Hematopoietic multipotent progenitor cell treated with erythropoietin and hydrocortisone succinate and interleukin-3 and kit ligand, for 6 days (in vitro differentiated cells): ENCODE data around the gene PRR18.
"Not testable (repeated sequence)": the region's sequence is repeated elsewhere in the genome, so short reads cannot be mapped to it uniquely, and the experiment has no call there.

Source experiments
- DNase-seq: peaks from one replicate; pipeline ENCODE4 v3.0.0-alpha.2; 2015

The PRR18 gene, protein sequence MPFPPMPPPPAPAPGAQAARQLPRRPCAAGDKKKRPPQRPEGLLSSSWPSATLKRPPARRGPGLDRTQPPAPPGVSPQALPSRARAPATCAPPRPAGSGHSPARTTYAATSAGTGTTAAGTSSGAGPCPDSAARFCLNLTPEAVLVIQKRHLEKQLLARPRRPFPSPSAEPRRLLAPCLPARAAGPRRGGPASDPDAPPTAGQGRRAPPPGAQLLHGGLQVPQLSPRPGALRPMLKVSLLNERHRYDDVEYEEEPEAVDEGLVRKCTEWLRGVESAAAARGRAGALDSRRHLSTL

DNA sequence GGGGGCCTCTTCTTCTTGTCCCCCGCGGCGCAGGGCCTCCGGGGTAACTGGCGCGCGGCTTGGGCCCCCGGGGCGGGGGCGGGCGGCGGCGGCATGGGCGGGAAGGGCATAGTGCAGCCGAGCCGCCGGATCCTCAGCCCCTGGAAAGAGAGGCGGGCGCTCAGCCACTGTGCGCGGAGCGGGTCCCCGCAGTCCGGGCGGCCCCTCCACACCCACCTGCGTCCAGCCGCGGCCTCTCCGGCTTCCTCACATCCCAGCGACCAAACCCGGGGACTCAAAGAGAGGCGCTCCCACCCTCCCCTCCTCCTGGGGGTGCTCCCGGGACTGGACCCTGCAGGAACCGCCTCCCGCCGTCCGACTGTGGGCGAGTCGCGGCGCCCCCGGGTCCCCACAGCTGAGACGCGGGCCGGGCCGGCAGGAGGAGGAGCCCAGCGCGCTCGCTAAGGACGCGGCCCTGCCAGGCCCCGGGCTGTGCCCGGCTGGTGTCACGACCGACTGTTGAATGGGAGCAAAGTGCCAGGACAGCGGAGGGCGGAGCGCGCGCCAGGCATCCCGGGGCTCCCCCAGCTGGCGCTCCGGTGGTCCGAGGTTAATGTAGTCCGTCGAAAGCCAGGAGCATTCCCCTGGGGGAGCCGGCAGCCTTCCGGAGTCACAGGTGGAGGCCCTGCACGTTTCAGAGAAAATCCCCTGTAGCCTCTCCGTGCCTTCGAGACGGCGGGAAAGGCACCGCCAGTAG is at the start of gene PRR18:
Gene PRR18, minus strand, starts transcription at position 360 of the 736 bp plus-strand sequence. Its CDS starts 250 bp downstream, at position 110.
- DNase-seq, result no peak

DNA sequence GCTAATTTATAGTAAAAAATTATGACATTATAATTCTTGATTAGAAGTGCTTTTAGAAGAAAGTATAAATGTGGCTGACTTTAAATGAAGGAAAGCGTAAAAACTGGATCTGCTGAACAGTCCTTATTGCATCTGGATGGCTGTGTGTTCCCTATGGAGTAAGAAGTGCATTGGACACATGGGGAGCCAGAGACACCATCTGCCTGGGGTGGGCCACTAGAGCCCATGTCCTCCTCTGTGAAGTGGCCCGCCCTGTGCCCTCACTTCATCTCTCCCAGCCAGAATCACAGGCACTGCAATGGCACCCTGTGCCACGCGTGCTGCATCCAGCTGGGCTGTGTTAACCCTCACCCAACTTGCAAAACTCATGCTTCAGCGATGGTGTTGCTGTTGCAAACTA is 47.4 kb upstream of the PRR18 start:
- no peak for DNase-seq

DNA sequence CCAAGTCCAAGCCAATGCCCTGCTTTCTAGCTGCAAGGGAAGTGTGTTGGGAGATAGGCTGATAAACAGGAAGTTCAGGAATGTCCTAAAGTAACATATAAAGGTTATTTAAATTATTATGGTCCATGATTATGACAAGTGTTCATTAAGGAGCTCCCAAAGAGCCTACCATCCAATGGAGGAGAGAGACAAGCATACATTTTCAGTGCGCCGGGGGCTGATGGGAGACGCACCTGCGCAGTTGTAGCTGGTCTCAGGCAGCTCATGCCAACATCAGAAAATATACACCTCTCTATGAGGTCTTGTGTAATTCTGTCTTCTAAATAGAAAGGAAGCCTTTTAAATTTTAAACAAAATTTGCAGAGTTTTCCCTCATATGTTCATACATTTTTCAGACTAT is 46.8 kb upstream of the PRR18 start:
- no peak for DNase-seq

DNA sequence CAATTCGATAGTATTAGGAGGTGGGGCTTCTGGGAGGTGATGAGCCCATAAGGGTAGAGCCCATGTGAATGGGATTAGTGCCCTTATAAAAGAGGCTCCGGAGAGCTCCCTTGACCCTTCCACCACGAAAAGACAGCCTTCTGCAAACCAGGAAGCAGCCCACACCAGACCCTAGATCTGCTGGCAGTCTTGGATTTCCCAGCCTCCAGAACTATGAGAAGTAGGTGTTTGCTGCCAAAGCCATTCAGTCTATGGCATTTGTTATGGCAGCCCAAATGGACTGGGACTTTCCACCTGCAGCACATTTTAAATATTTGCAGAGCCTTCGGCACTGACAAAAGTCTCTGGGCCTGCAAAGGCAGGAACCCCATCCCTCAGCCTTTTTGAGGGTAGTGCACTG is 46.0 kb upstream of the PRR18 start:
- no peak for DNase-seq

DNA sequence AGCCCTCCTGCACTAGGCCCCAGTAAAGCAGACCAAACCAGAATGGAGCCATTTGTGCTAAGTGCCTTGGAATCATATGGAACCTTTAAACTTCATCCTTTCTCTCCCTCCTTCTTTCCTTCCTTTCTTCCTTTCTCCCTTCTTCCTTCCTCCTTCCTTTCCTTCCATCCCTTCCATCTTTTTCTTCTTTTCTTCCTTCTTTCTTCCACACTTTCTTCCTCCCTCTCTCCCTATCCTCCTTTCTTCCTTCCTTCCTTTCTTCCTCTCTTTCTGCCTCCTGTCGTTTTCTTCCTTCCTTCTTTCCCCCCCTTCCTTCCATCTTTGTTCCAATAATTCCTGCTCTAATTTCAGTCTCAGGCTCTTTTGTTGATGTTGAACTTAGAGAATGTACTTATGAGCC is 45.3 kb upstream of the PRR18 start:
- DNase-seq, result no peak

DNA sequence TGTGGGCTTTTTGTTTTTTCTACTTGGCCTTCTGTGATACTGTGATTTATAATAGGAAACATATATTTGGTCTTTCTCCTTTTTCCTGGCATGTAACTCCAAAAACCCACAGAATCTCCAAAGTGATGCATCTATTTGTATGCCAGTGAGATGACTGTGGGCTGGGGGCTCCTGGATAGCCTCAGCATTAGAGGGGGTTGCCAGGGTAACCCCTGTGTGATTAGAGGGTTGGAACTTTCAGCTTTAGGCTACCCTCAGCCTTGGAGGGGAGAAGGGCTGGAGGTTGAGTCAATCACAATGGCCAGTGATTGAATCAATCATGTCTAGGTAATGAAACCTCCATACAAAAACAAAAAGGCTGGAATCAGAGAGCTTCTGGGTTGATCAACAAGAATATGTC is 44.7 kb upstream of the PRR18 start:
- DNase-seq, result no peak

DNA sequence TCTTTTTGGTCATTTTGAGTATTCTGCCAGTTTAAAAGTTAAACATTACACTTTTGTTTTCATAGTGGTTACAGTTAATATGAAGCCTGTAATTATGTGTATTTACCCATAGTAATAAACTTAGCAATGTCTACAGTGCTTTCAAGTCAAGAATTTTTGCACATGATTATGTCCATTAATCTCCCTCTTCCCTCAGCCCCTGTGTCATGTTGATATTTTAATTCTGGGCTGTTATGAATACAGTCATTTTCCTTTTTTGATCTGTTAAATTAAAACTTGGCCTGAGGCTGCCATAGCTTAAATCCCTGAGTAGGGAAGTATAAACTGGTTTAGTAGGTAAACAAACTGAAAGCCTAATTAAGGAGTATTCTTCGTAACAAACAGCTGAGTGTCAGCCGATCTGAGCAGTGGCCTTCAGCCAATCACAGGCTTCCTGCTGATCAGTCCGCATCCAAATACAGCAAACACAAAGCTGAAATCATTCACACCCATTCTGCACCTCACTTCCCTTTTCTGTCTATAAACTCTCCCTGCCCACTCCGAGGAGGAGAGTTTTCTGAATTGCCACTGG is 43.6 kb upstream of the PRR18 start:
- DNase-seq, result peak; percentile 68

DNA sequence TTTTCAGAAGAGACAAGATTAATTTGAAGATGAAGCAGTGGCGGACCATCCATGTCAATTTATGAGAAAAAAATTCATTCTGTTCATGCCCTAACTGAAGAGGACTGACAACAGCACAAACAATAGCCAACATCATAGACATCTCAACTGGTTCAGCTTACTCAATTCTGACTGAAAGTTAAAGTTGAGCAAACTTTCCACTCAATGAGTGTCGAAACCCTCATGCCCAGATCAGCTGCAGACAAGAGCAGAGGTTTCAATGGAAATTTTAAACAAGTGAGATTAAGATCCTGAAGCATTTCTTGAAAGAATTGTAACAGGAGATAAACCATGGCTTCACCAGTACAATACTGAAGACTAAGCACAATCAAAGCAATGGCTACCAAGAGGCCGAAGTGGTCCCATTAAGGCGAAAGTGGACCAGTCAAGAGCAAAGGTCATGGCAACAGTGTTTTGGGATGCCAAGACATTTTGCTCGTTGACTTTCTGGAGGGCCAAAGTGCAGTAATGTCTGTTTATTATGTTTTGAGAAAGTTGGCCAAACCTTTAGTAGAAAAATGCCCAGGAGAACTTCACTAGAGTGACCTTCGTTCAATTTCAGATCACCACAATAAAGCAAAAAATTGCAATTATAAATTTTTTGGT is 40.2 kb upstream of the PRR18 start:
- DNase-seq, result peak; percentile 42

DNA sequence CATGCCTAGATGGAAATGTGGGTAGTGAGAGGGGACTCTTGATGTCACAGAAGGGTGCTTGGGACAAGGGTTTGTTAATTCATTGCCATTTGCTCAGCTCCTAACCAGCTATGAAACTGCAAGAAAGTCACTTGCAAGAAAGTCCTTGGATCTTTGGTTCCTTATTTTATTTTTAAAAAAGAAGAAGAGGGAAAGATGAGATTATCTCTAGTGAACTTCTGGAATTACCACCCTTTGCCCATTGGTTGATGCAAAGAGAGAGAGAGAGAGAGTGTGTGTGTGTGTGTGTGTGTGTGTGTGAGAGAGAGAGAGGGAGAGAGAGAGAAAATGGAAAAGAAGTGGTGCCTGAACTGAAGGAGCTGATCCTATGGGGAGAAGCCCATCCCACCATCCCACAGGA is 38.8 kb upstream of the PRR18 start:
- no peak for DNase-seq

DNA sequence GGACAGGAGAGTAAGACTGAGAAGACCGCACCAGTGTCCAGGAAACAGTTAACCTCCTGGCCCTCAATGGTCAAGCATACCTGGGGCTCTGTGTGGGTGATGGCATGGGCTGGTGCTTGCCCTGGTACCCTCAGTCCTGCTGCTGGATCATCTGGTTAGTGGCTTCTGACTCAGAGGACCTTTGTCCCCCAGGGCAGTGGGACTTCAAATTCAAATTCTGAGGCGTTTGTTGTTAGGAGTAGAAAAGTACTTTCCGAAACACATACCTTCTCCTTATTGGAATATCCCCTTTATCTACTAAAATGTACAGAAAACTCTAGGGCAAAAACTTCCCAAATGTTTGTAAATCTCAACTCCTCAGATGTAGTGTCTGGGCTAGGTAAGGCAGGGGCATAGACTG is 38.3 kb upstream of the PRR18 start:
- no peak for DNase-seq

DNA sequence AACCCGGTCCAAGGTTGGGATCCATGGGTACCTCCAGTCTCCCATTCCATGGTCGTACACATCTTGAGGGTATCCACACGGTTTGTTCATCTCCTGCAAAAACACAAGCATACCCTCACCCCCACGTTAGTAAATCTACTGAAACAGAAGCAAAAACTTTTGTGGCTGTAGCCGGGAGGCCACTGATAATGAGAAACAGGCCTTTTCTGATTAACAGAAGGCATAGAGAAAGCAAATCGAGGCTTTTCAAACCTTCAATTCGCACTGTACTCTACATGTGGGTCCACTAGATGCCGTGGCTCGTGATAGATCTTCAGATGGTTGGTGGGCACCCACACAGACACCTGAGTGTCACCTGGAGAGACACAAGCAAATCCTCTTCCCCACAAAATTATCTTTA is 37.5 kb upstream of the PRR18 start:
- not testable (repeated sequence) for DNase-seq

DNA sequence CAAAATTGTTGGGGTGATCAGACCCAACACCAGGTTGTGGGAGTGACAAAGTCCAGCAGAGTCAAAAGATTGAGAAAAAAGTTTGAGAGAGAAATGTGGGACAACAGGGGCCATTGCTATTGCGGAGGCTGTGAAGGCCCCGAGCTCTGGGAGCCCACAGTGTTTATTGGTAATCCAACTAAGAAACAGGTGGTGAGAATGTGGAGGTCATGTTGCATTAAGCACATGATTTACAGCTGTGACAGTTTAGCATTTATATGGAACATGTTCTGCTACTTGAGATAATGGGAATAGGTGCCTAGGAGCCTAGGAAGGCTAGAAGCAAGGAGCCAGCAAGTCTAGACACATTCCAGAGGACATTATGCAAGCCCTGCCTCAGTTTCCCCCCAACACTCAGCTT is 36.7 kb upstream of the PRR18 start:
- DNase-seq, result not testable (repeated sequence)

DNA sequence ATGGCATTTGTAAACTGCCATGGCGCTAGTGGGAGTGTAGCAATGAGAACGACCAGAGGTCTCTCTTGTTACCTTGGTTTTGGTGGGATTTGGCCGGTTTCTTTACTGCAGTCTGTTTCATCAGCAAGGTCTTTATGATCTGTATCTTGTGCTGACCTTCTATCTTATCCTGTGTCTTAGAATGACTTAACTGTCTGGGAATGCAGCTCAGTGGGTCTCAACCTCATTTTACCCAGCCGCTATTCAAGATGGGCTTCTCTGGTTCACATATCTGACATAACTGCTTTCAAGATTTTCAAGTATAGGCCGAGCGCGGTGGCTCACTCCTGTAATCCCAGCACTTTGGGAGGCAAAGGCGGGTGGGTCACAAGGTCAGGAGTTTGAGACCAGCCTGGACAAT is 36.0 kb upstream of the PRR18 start:
- no peak for DNase-seq

DNA sequence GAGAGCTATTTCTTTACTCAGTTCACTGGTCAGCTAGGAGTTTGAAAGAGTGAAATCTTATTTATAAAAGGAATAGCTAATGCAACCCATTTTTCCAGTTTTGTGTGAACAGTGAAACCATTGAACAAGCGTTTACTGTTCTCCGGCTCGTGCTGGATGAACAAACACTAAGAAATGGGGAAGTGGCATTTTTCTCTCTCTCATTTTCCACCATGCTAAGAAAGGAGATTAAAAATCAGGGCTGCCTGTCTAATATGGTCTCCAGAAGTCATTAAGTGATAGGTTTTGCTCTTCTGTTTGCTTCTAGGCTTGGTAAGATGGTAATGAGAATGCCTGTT is 34.9 kb upstream of the PRR18 start:
- peak; percentile 69 for DNase-seq

DNA sequence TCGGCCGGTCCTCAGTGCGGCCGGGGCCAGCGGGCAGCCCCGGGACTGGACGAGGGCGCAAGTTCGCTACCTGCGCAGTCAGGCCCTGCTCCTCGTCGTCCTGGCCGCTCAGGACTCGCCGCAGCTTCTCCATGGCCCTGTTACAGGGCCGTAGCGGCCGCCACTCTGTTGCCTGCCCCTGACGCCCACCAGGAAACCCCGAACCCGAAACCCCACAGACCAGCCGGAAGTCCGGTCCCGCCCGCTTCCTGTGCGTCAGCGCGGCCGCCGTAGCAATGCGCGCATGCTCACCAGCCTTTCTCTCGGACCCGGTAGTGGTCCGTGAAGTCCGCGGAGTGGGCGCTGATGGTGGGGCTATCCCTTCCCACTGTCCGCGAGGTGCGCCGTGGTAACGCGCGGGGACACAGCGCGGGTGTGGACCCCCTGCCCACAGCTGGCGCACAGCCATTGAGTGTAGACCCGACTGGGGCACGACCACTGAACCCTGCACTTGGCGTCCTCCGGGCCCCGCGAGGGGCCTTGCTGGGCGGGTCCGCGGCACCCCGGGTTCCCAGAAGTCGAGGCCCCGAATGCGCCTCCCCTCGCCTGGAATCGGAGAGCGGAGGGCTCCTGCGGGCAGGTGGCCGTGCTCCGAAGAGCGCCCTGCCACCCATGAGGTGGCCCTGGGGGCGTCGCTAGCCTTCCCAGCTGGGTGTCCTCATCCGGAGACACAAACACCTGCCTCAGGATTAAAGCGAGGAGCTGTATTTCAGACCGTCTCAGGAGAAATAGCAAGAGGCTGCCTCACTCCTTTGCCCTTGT is 34.4 kb upstream of the PRR18 start, which contains the start of gene SFT2D1:
Gene SFT2D1, minus strand, starts transcription at position 197 of the 801 bp plus-strand sequence. Its CDS starts 64 bp downstream, at position 133.
- DNase-seq, result peak; percentile 94

DNA sequence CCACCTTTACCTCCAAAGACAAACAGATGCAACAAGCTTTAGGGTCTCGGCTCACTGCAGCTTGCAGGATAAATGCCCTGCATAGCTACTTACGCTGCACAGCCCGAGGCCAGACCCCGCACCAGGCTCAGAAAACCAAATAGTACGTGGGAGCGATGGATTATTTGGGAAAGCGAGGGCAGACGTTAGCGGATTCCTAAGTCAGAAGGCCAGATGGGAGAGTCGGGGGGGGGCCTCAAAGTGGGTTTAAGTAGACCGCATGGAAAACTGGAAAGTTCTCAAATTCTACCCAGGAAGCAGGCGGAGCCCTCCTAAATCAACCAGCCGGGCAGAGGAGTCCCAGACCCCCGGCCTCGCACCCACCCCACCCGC is 33.8 kb upstream of the PRR18 start:
- peak; percentile 40 for DNase-seq

DNA sequence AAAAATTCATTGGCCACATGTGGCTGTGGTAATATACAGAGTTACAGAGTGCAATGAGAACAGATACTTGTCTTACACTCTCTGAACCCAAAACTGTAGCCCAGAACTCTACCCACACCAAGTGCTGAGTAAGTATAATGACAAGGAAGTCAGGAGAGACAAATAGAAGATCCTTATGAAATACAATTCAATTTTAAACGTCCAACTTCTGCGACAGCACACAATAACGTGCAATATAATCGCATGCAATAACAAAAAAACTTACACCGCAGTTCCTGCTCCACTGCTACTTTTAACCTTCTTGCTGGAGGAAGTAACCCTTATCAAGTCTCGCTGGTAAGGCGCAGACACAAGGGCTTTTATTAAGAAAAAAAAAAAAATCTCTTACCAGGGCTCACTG is 33.3 kb upstream of the PRR18 start:
- peak; percentile 61 for DNase-seq

DNA sequence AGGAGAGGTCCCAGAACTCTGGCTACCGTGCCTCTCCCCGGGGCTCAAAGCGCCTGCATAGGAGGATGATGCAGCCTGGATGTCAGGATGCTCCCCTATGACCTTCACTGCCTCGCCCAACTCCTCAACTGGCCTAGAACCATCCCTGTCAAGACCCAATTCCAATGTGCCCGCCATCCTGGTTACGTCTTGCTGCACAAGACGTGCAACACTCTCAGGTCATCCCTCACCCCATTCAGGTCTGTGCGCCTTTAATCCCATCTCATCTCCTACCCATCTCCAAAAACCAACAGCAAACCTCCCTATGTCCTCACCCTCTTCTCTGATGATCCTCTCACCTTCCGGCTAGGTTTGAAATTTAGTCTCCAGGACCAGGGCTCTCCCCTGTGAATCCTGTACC is 30.7 kb upstream of the PRR18 start:
- no peak for DNase-seq

DNA sequence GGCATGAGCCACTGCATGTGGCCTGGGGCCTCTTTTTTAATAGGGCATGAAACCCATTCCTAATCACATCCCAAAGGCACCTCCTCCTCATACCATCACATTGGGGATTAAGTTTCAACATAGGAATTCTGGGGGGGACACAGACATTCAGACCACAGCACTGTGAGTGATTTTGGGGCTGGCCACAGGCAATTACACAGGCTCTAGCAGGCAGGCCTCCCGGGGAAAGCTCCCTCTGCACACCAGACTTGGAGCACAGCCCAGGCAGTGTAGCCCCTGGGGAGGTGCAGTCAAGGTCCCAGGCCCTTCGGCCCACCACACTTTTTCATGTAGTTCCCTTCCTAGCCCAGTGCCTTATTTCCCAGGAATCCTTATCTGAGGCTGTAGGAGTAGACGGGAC is 28.7 kb upstream of the PRR18 start:
- no peak for DNase-seq

DNA sequence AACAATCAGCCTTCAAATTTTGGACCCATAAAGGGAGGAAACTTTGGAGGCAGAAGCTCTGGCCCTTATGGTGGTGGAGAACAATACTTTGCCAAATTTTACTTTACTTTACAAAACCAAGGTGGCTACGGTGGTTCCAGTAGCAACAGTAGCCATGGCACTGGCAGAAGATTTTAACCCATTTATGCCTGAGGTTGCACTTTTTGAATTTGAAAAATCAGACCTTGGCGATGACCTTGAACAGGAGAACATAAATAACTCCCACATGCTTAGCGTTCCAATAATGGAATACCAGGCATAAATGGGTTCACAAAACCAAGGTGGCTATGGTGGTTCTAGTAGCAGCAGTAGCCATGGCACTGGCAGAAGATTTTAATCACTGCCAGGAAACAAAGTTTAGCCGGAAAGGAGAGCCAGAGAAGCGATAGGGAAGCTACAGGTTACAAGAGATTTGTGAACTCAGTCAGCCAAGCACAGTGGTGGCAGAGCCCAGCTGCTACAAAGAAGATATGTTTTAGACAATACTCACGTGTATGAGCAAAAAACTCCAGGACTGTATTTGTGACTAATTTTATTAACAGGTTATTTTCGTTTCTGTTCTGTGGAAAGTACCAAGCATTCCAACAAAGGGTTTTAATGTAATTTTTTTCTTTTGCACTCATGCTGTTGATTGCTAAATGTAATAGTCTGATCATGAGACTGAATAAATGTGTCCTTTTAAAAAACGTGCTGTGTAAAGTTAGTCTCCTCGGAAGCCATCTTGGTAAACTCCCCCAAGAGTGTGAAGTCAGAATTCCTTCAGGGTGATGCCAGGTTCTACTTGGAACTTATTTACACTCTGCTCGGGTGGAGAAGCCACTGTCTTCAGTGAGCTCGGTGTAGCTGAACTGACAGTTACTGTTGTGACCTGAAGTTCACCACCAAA is 27.4 kb upstream of the PRR18 start:
- no peak for DNase-seq

DNA sequence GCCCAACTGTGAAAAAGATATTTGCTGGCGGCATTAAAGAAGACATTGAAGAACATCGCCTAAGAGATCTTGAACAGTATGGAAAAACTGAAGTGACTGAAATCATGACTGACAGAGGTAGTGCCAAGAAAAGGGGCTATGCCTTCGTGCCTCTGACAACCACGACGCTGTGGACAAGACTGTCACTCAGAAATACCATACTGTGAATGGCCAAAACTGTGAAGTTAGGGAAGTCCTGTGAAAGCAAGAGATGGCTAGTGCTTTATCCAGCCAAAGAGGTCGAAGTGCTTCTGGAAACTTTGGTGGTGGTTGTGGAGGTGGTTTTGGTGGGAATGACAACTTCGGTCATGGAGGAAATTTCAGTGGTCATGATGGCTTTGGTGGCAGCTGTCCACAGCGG is 26.7 kb upstream of the PRR18 start:
- no peak for DNase-seq
